Esophagus squamous epithelium (tissue), 4 donors: ENCODE data around the gene ST6GAL2.

ENCODE experiments used
- POLR2A ChIP-seq, 4 donors: fragments of 450-650 bp; IDR thresholded peaks; one replicate each; pipeline ENCODE4 v1.6.1; 2017; ENCODE audit warnings: antibody characterized with exemption in 4 of 4, mild to moderate bottlenecking in 4 of 4, moderate library complexity in 3 of 4
- TF ChIP-seq, protein P1 (sequence below), 6 experiments: fragments of 450-650 bp in 4 of 6; fragments of 200-600 bp in 2 of 6; sonication (generic) in 2 of 6; IDR thresholded peaks; one replicate each; pipeline ENCODE4 v1.5.1; 2016 to 2019; ENCODE audit warnings: antibody characterized with exemption in 6 of 6, mild to moderate bottlenecking in 4 of 6, moderate library complexity in 4 of 6

GRCh38 chr2:106831241-106831640 is 54.7 kb downstream of the ST6GAL2 start:
- TF ChIP-seq, protein P1, sequence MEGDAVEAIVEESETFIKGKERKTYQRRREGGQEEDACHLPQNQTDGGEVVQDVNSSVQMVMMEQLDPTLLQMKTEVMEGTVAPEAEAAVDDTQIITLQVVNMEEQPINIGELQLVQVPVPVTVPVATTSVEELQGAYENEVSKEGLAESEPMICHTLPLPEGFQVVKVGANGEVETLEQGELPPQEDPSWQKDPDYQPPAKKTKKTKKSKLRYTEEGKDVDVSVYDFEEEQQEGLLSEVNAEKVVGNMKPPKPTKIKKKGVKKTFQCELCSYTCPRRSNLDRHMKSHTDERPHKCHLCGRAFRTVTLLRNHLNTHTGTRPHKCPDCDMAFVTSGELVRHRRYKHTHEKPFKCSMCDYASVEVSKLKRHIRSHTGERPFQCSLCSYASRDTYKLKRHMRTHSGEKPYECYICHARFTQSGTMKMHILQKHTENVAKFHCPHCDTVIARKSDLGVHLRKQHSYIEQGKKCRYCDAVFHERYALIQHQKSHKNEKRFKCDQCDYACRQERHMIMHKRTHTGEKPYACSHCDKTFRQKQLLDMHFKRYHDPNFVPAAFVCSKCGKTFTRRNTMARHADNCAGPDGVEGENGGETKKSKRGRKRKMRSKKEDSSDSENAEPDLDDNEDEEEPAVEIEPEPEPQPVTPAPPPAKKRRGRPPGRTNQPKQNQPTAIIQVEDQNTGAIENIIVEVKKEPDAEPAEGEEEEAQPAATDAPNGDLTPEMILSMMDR (IDR thresholded peaks at IDR 0.05): no peak
- no peak for TF ChIP-seq POLR2A (IDR thresholded peaks at IDR 0.05)
